K562 (cell line): ENCODE data around the gene HOXA11. TPM values are rescaled to one million over a fixed set of nuclear protein-coding genes. Genes with fewer than 3 reads are reported as not detected.

ENCODE experiments used
- ATAC-seq: fragments of 200-7000 bp; cut with Tn5 transposase; 3 replicates; pipeline ENCODE4 v1.9.1; 2020; ENCODE audit warnings: moderate library complexity
- BruUV-seq: library from RNA; stranded (reverse); fragments of 400-500 nt; replicated peaks from 2 replicates; lab custom pipeline; 2021; lab: Mats Ljungman, UMichigan
- CTCF ChIA-PET: fragments of 300-600 bp; formaldehyde crosslinking; extraction: SDS; loops from one replicate; lab custom pipeline; 2021; ENCODE audit warnings: low intra/inter-chr PET ratio; lab: Yijun Ruan, JAX
- POLR2A ChIA-PET: fragments of 300-600, 350-650 bp; sonication (Branson Sonifier 250); formaldehyde crosslinking; extraction: SDS; loops from one replicate; lab custom pipeline; 2021; ENCODE audit warnings: antibody characterized with exemption, inconsistent platforms; lab: Yijun Ruan, JAX
- DNase-seq, 4 experiments: peaks; one replicate each; pipeline versions ENCODE4 v3.0.0 to v3.0.0-alpha.2; 2011 to 2018; ENCODE audit warnings: low spot score in 3 of 4, mixed read lengths in 3 of 4; ENCODE audit errors: extremely low read depth in 1 of 4
- FAIRE-seq: peaks from 2 replicates; lab custom pipeline; 2011; peaks lifted over from hg19 to GRCh38; lab: Jason Lieb, UNC
- H2AFZ ChIP-seq: 2 replicates; pipeline ENCODE4 v1.6.0; 2011; ENCODE audit warnings: low read depth, low read length, control low read depth, inconsistent platforms
- H3K27ac ChIP-seq: fragments of 200-600 bp; 3 replicates; pipeline ENCODE4 v1.8.0; 2011; ENCODE audit warnings: low read depth, mild to moderate bottlenecking, control low read depth, inconsistent platforms, low read length, moderate library complexity, mixed read lengths; ENCODE audit errors: extremely low read depth
- H3K27me3 ChIP-seq, 2 experiments: fragments of 300-600 bp in 1 of 2; 2 replicates in 1 of 2; 3 replicates in 1 of 2; pipeline versions ENCODE4 v1.6.0 to v1.8.0; 2011; ENCODE audit warnings: inconsistent platforms in 2 of 2, low read length in 2 of 2, mild to moderate bottlenecking in 1 of 2, mixed read lengths in 1 of 2, moderate library complexity in 1 of 2; ENCODE audit not compliant: control insufficient read depth in 2 of 2, insufficient read depth in 2 of 2
- H3K36me3 ChIP-seq: fragments of 300-600 bp; 3 replicates; pipeline ENCODE4 v1.8.0; 2011; ENCODE audit warnings: mild to moderate bottlenecking, low read length, inconsistent platforms; ENCODE audit not compliant: control insufficient read depth, insufficient read depth
- H3K4me1 ChIP-seq, 2 experiments: fragments of 200-600 bp in 1 of 2; replicated peaks in 1 of 2; 2 replicates in 1 of 2; 3 replicates in 1 of 2; pipeline versions ENCODE4 v1.5.1 to v1.8.0; 2011; ENCODE audit warnings: inconsistent platforms in 2 of 2, low read length in 2 of 2, mild to moderate bottlenecking in 1 of 2, mixed read lengths in 1 of 2, moderate library complexity in 1 of 2; ENCODE audit not compliant: control insufficient read depth in 2 of 2, insufficient read depth in 2 of 2
- H3K4me2 ChIP-seq: 2 replicates; pipeline ENCODE4 v1.6.1; 2011; ENCODE audit warnings: low read length, control low read depth, inconsistent platforms, mixed read lengths; ENCODE audit not compliant: insufficient read depth
- H3K4me3 ChIP-seq: fragments of 200-600 bp; sonication (generic), shearing (Covaris generic); 2 replicates; pipeline ENCODE4 v1.5.1; 2016; ENCODE audit warnings: control low read depth, inconsistent platforms
- H3K79me2 ChIP-seq: fragments of 200-600 bp; 3 replicates; pipeline ENCODE4 v1.8.0; 2011; ENCODE audit warnings: low read length, inconsistent platforms; ENCODE audit not compliant: control insufficient read depth, insufficient read depth
- H3K9ac ChIP-seq, 2 experiments: 2 replicates each; pipeline versions ENCODE4 v1.6.0 to v1.6.1; 2011; ENCODE audit warnings: low read depth in 2 of 2, low read length in 2 of 2, control low read depth in 1 of 2, inconsistent platforms in 1 of 2, mild to moderate bottlenecking in 1 of 2, mixed read lengths in 1 of 2; ENCODE audit not compliant: insufficient read depth in 1 of 2
- H3K9me1 ChIP-seq: one replicate; pipeline ENCODE4 v1.6.0; 2011; ENCODE audit warnings: inconsistent platforms, mild to moderate bottlenecking, low read length, moderate library complexity; ENCODE audit not compliant: control insufficient read depth, insufficient read depth
- H3K9me3 ChIP-seq: replicated peaks from 2 replicates; pipeline ENCODE4 v1.5.1; 2011; ENCODE audit warnings: low read depth, low read length, inconsistent platforms; ENCODE audit not compliant: control insufficient read depth, insufficient read depth
- H4K20me1 ChIP-seq: replicated peaks from 2 replicates; pipeline ENCODE4 v1.6.1; 2011; ENCODE audit warnings: low read length, inconsistent platforms, mixed read lengths; ENCODE audit not compliant: control insufficient read depth, insufficient read depth
- GATA2 ChIP-seq: sonication (generic); formaldehyde crosslinking; IDR thresholded peaks from 2 replicates; pipeline ENCODE4 v1.4.0; 2020; ENCODE audit warnings: mild to moderate bottlenecking, missing genetic modification reagents
- GATAD2B ChIP-seq: fragments of 450-650 bp; IDR thresholded peaks from 2 replicates; pipeline ENCODE4 v1.6.1; 2017; ENCODE audit warnings: mild to moderate bottlenecking, borderline replicate concordance
- HMG20B ChIP-seq: fragments of 250-450 bp; sonication (Bioruptor Pico); IDR thresholded peaks from 2 replicates; pipeline ENCODE4 v1.5.0; 2021; ENCODE audit warnings: mild to moderate bottlenecking
- MEF2A ChIP-seq: IDR thresholded peaks from 2 replicates; pipeline ENCODE4 v1.6.1; 2011; ENCODE audit warnings: low read depth, mild to moderate bottlenecking, low read length, moderate library complexity; ENCODE audit not compliant: control insufficient read depth
- RBM25 ChIP-seq: fragments of 200-400 bp; formaldehyde crosslinking; IDR thresholded peaks from 2 replicates; pipeline ENCODE4 v1.6.1; 2018; ENCODE audit warnings: low read length, low read depth, moderate library complexity; ENCODE audit not compliant: severe bottlenecking
- U2AF1 ChIP-seq: fragments of 200-400 bp; formaldehyde crosslinking; optimal IDR thresholded peaks from 2 replicates; pipeline ENCODE3; 2017; ENCODE audit warnings: mild to moderate bottlenecking, low read depth, low read length, moderate library complexity
- ZNF384 ChIP-seq: IDR thresholded peaks from 2 replicates; pipeline ENCODE4 v1.6.1; 2012; ENCODE audit warnings: low read depth, low read length, improper control_type of control experiment
- WGBS: fragments of 100-300 bp; shearing (Covaris generic); methylation state at CpG from one replicate; pipeline ENCODE4 v1.1.6; 2016; ENCODE audit warnings: low coverage, mixed read lengths; ENCODE audit not compliant: insufficient coverage; ENCODE audit errors: missing lambda C conversion rate; 5-methylcytosine and 5-hydroxymethylcytosine counted together
- in situ Hi-C: fragments of 300-500 bp; cut with MboI; formaldehyde crosslinking; loops from 4 replicates; pipeline ENCODE4 v1.15.0; 2018; ENCODE audit warnings: inconsistent platforms, mixed read lengths
- intact Hi-C: fragments of 100-400 bp; cut with micrococcal nuclease; formaldehyde crosslinking; loops from 2 replicates; pipeline ENCODE4 v1.14.2; 2022
- polyA plus RNA-seq, 8 experiments: library from polyadenylated mRNA; depleted of rRNA in 4 of 8; stranded (reverse) in 5 of 8; unstranded in 3 of 8; fragments of >200 nt; fragmentation: Nextera tagmentation in 2 of 8; fragmentation: Illumina TruSeq in 1 of 8; extraction: Ambion mirVana in 2 of 8; extraction: Trizol in 1 of 8; gene quantifications; 2 replicates each; pipeline versions ENCODE4 v1.2.1 to v1.2.3, GENCODE V29; 2011 to 2014; ENCODE audit warnings: inconsistent platforms in 1 of 8, missing spikeins in 1 of 8
- total RNA-seq, 7 experiments: library from RNA; depleted of rRNA in 6 of 7; stranded (reverse); fragments of >200 nt in 6 of 7; fragmentation: Illumina TruSeq in 2 of 7; extraction: Trizol in 2 of 7; gene quantifications; 2 replicates each; pipeline versions ENCODE4 v1.2.1 to v1.2.3, GENCODE V29; 2011 to 2021; ENCODE audit warnings: low replicate concordance in 1 of 7

Gene HOXA11
- total and polyA plus RNA-seq, 9 of the 15 experiments (the other 6 are each of a cell fraction or from before 2014, with no cell fraction given): not detected

- ChIA-PET POLR2A (no interaction called here), CTCF (no interaction called here)
- no peaks in the 10 kb centered on the region for H3K9me3 ChIP-seq
- FAIRE-seq: no peak
- no peak overlapping the region for H3K27ac ChIP-seq
- intact Hi-C loops (no loop called here), in situ Hi-C loops (no loop called here)
- H2AFZ ChIP-seq: no peak overlapping the region
- peaks cover 0 to 18% of the 10 kb centered on the region in 2 experiments; a peak in 2 of 5 replicates for H3K4me1 ChIP-seq
- H3K4me3 ChIP-seq: no peak overlapping the region
- no peaks in the 10 kb centered on the region for H3K9me1 ChIP-seq
- no peak overlapping the region for H3K9ac ChIP-seq
- no TSS peak for BruUV-seq
- 5% methylated on average over 15 of the region's 15 CpGs for WGBS
- H4K20me1 ChIP-seq: no peaks in the 10 kb centered on the region
- DNase-seq: no peak
- peaks cover 34 to 62% of the 10 kb centered on the region in 2 experiments for H3K27me3 ChIP-seq
- H3K4me2 ChIP-seq: no peak overlapping the region
- no peaks in the 10 kb centered on the region for H3K79me2 ChIP-seq
- H3K36me3 ChIP-seq: no peaks in the 10 kb centered on the region
- ATAC-seq: no peak
- TF ChIP-seq RBM25 (no peak), U2AF1 (no peak), HMG20B (CRISPR knock-in tag) (no peak), MEF2A (no peak), GATAD2B (no peak), ZNF384 (no peak), GATA2 (CRISPR knock-in tag) (no peak)
These were observed 6.2 kb upstream of the HOXA11 start for GRCh38 chr7:27191161-27191731.
